GM19463 (cell line): Measurements from ENCODE around the gene HOXB8.

Source experiments
- ATAC-seq: cut with Tn5 transposase; IDR thresholded peaks from one replicate; pipeline ENCODE4 v1.9.1; 2021; ENCODE audit warnings: mild to moderate bottlenecking, moderate library complexity; ENCODE audit not compliant: unreplicated experiment

Gene HOXB8

GRCh38 chr17:48596735-48597527, 18.2 kb downstream of the HOXB8 start:
- no peak for ATAC-seq

- ATAC-seq = no peak
Observed at GRCh38 chr17:48596000-48596734, 18.9 kb downstream of the HOXB8 start.

- ATAC-seq = no peak
Observed at GRCh38 chr17:48595278-48595999, 19.7 kb downstream of the HOXB8 start.

GRCh38 chr17:48594538-48595277, 20.4 kb downstream of the HOXB8 start:
- no peak for ATAC-seq

- no peak for ATAC-seq
Observed at GRCh38 chr17:48593840-48594537, 21.1 kb downstream of the HOXB8 start.

GRCh38 chr17:48593126-48593829, 21.8 kb downstream of the HOXB8 start, which contains the start of gene HOXB5:
HOXB5 (minus strand) TSS chr17:48593779; CDS start chr17:48593682, 97 bp downstream.
- ATAC-seq = no peak

GRCh38 chr17:48592577-48592976, 22.5 kb downstream of the HOXB8 start:
- ATAC-seq = no peak

GRCh38 chr17:48592057-48592514, 23.0 kb downstream of the HOXB8 start:
- ATAC-seq = no peak

GRCh38 chr17:48591255-48592056, 23.6 kb downstream of the HOXB8 start:
- ATAC-seq = no peak

GRCh38 chr17:48590607-48591161, 24.4 kb downstream of the HOXB8 start:
- no peak for ATAC-seq

GRCh38 chr17:48589831-48590606, 25.1 kb downstream of the HOXB8 start, which contains the start of gene HOXB3:
HOXB3 (minus strand) TSS chr17:48590241; CDS start chr17:48552474, 37,767 bp downstream.
- no peak for ATAC-seq

GRCh38 chr17:48589060-48589830, 25.8 kb downstream of the HOXB8 start:
- ATAC-seq = no peak

- ATAC-seq = no peak
Observed at GRCh38 chr17:48588528-48588927, 26.6 kb downstream of the HOXB8 start.

GRCh38 chr17:48588074-48588415, 27.0 kb downstream of the HOXB8 start:
- ATAC-seq = no peak

GRCh38 chr17:48587276-48588073, 27.6 kb downstream of the HOXB8 start:
- no peak for ATAC-seq
